Calu3 (cell line): ENCODE measurements around the gene CDC37. TPM values are rescaled to one million over a fixed set of nuclear protein-coding genes. Genes with fewer than 3 reads are reported as not detected.

ENCODE experiments used
- BruUV-seq: library from RNA; stranded (reverse); fragments of 400-500 nt; replicated peaks from 2 replicates; lab custom pipeline; 2021; lab: Mats Ljungman, UMichigan
- CTCF ChIA-PET: fragments of 300-600 bp; sonication (Branson Sonifier 250); formaldehyde crosslinking; loops from one replicate; lab custom pipeline; 2022; ENCODE audit warnings: antibody characterized with exemption; lab: Charles Lee
- DNase-seq: peaks from one replicate; pipeline ENCODE4 v3.0.0; 2022
- H3K27ac Mint-ChIP-seq: one replicate; pipeline ENCODE4 v1.8.0; 2022; ENCODE audit warnings: mixed read lengths; ENCODE audit not compliant: unreplicated experiment
- H3K27me3 Mint-ChIP-seq: one replicate; pipeline ENCODE4 v1.8.0; 2022; ENCODE audit warnings: mixed read lengths; ENCODE audit not compliant: unreplicated experiment
- H3K36me3 Mint-ChIP-seq: one replicate; pipeline ENCODE4 v1.8.0; 2022; ENCODE audit warnings: mild to moderate bottlenecking, moderate library complexity, mixed read lengths; ENCODE audit not compliant: insufficient read depth, unreplicated experiment
- H3K4me1 Mint-ChIP-seq: one replicate; pipeline ENCODE4 v1.8.0; 2022; ENCODE audit warnings: mild to moderate bottlenecking, low read depth, mixed read lengths; ENCODE audit not compliant: unreplicated experiment
- H3K4me3 Mint-ChIP-seq: one replicate; pipeline ENCODE4 v1.8.0; 2022; ENCODE audit warnings: mild to moderate bottlenecking, low read depth, moderate library complexity, mixed read lengths; ENCODE audit not compliant: unreplicated experiment
- H3K9me3 Mint-ChIP-seq: one replicate; pipeline ENCODE4 v1.8.0; 2022; ENCODE audit warnings: low read depth, mixed read lengths; ENCODE audit not compliant: unreplicated experiment
- intact Hi-C: fragments of 100-400 bp; cut with micrococcal nuclease; formaldehyde crosslinking; loops from one replicate; pipeline ENCODE4 v1.10.0; 2022; ENCODE audit not compliant: unreplicated experiment
- total RNA-seq: library from RNA; stranded (reverse); gene quantifications from 2 replicates; pipeline ENCODE4 v1.2.3, GENCODE V29; 2022
- TF ChIP-seq, protein P1 (sequence below): fragments of 200-600 bp; IDR thresholded peaks from one replicate; pipeline ENCODE4 v1.8.0; 2022; ENCODE audit warnings: antibody characterized with exemption; ENCODE audit not compliant: unreplicated experiment

Gene CDC37
- total RNA-seq, 1 experiment from 2014 or later, result 181 TPM

DNA sequence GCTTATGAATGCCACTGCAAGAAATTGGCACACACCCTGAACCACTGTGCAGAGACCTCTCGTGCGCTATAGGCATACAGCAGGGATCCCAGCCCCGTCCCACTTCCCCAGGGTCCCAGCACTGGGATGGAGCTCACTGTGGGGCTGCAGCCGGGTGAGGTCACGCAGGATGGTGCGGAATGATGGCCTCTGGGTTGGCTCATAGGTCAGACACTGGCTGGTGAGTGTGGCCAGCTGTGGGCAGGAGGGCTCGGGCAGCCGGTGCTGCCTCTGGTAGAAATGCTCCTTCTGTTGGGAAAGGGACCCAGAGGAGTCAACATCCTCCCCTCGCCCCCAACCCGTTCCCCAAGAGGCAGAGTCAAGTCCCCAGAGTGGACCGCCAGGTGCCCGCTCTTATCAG is 46.9 kb downstream of the CDC37 start:
- no peak for DNase-seq
- Mint-ChIP-seq H3K27me3 (no peaks in the 10 kb centered on the region), H3K36me3 (peaks cover 26% of the 10 kb centered on the region), H3K4me3 (no peak overlapping the region), H3K27ac (no peak overlapping the region), H3K9me3 (no peaks in the 10 kb centered on the region), H3K4me1 (no peaks in the 10 kb centered on the region)
- no TSS peak for BruUV-seq
- TF ChIP-seq, protein P1, sequence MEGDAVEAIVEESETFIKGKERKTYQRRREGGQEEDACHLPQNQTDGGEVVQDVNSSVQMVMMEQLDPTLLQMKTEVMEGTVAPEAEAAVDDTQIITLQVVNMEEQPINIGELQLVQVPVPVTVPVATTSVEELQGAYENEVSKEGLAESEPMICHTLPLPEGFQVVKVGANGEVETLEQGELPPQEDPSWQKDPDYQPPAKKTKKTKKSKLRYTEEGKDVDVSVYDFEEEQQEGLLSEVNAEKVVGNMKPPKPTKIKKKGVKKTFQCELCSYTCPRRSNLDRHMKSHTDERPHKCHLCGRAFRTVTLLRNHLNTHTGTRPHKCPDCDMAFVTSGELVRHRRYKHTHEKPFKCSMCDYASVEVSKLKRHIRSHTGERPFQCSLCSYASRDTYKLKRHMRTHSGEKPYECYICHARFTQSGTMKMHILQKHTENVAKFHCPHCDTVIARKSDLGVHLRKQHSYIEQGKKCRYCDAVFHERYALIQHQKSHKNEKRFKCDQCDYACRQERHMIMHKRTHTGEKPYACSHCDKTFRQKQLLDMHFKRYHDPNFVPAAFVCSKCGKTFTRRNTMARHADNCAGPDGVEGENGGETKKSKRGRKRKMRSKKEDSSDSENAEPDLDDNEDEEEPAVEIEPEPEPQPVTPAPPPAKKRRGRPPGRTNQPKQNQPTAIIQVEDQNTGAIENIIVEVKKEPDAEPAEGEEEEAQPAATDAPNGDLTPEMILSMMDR, result no peak
- intact Hi-C loops, result no loop called here
- CTCF ChIA-PET, result no interaction called here

DNA sequence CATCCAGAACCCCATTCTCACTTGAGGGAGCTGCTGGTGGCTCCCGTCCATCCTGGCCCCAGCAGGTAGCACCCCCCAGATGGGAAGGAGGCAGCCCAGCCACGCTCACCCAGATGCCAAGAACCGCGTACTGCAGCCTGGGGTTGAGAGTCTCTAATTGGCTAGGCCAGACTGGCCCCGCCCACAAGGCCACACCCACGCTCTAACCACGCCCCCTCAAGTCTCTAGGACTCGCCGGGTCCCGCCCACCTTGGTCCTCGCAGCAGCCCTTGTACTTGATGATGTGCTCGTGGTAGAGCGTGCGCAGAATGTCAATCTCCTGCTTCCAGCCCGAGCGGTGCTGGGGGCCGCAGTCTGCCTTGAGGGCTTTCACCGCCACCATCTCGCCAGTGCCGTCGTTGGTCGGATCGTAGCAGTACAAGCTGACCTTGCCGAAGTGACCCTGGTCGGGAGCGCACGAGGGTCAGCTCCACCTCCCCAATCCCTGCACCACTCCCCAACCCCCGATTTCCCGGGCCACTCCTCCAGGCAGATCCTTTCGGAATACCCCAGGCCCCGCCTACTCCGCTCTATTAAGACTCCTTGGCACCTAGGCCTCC is 49.5 kb downstream of the CDC37 start:
- intact Hi-C loops, result no loop called here
- DNase-seq, result peak; percentile 16
- Mint-ChIP-seq H3K9me3 (no peaks in the 10 kb centered on the region), H3K27me3 (no peaks in the 10 kb centered on the region), H3K4me1 (no peaks in the 10 kb centered on the region), H3K4me3 (no peak overlapping the region), H3K27ac (no peak overlapping the region), H3K36me3 (peaks cover 15% of the 10 kb centered on the region)
- TF ChIP-seq, protein P1, result no peak
- BruUV-seq, result no TSS peak
- CTCF ChIA-PET, result no interaction called here

DNA sequence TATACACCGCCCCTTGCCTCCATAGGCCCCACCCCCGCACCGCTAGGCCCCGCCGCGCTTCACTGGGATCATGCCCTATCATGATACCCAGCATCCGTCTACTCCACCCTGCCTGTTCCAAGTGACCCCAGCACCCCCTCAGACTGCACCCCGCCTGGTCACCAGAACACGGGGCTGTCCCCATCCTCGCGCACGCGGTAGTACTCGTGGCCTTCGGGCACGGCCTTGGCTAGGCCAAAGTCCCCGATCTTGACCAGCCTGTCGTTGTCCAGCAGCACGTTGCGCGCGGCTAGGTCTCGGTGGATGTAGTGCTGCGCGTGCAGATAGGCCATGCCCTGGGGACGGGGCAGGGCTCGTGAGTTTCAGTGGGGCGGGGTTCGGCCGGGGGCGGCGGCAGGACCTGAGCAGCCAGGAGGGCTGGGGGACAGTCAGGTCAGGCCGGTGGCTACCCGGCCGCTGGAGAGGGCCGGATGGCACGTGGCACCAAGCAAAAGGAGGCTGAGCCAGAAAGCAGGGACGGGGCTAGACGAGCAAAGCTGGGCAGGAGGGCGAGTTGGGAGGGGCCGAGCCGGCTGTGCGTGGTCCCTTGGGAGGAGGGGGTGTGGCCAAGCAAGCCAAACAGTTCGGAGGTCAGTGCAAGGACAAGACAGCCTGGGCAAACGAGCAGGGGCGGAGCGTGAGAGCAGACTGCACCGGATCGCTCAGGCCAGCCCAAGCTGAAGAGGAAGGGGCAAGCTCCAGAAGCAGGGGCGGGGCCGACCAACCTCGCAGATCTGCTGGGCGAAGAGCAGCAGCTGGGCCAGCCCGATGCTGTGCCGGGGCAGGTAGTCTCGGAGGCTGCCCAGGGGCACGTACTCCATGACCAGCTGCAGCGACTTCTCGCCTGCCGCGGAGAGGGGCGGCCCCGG is 50.3 kb downstream of the CDC37 start:
- Mint-ChIP-seq H3K27me3 (no peaks in the 10 kb centered on the region), H3K27ac (no peak overlapping the region), H3K4me1 (no peaks in the 10 kb centered on the region), H3K36me3 (peaks cover 15% of the 10 kb centered on the region), H3K4me3 (no peak overlapping the region), H3K9me3 (no peaks in the 10 kb centered on the region)
- CTCF ChIA-PET, result no interaction called here
- no TSS peak for BruUV-seq
- TF ChIP-seq, protein P1, result no peak
- no peak for DNase-seq
- intact Hi-C loops, result no loop called here

DNA sequence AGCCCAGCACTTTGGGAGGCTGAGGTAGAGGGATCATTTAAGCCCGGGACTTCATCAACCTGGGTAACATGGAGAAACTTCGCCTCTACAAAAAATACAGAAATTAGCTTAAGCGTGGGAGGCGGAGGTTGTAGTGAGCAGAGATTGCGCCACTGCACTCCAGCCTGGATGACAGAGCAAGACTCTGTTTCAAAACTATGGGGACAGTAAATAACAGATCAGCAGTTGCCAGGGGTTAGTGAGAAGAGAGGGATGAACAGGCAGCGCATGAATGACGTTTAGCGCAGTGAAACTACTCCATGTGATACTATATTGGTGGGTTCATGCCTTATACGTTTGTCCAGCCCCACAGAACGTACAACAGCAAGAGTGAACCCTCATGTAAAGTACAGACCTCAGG is 56.8 kb downstream of the CDC37 start:
- no peaks in the 10 kb centered on the region for H3K4me1 Mint-ChIP-seq

More for the DNA sequence above, 56.8 kb downstream of the CDC37 start:
- Mint-ChIP-seq H3K36me3 (no peaks in the 10 kb centered on the region), H3K9me3 (no peaks in the 10 kb centered on the region), H3K27me3 (no peaks in the 10 kb centered on the region), H3K27ac (no peak overlapping the region), H3K4me3 (no peak overlapping the region)
- intact Hi-C loops, result no loop called here
- TF ChIP-seq, protein P1, result no peak
- CTCF ChIA-PET, result no interaction called here
- DNase-seq, result no peak
- no TSS peak for BruUV-seq
